ENCODE data around the gene ARID3A. TPM values are rescaled to one million over a fixed set of nuclear protein-coding genes. Genes with fewer than 3 reads are reported as not detected.

ARID3A gene
- total RNA-seq, 1 experiment from 2014 or later: 116 TPM

GRCh38 chr19:1013218-1013617 lies 87.4 kb downstream of the ARID3A start:
- Mint-ChIP-seq H3K4me3 (no peak overlapping the region), H3K36me3 (no peaks in the 10 kb centered on the region; the same call in 1 of the 2 replicates)
- POLR2A ChIA-PET: interaction anchor here (0.8 kb wide), 1 partner anchor 17 kb away, joined by 3 read pairs; no protein-coding TSS in a partner anchor

DNA sequence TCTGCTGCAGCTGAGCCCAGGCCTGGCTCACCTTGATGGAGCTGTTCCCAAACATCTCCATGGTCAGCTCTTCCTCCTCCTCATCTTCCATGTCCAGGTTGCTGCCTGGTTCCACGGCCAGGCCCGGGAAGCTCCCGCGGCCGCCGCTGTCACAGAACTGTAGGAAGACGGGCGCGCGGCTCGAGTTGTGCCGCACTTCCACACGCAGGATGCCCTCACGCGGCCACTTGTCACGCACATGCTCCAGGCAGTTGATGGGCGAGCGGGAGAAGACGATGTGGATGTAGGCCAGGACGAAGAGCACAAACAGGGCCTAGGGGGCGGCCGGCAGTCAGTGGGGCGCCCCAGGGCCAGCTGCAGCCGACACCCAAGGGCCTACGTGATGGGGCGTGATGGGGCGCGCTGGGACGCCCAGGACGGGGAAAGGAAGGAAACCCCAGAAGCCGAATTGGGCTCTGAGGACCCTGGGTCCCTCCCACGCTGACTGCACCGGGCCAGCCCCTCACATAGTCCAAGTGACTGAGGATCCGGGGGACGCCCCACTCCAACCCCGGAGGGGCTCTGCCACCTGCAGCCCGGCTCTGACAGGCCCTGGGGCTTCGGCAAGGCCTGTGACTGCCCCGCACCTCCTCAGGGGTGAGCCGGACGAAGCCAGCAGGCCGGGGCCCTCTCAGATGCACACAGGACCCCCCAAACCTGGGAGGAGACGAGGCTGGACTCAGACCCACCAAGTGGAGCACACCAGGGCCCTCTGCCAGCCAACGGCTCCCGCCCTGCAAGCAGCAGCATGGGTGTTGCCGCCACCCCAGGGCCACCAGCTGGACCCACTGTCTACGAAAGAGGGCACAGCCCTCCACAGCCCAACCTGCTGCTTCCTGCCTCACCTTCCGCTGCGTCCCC lies 88.6 kb downstream of the ARID3A start:
- Mint-ChIP-seq H3K27ac (peak overlapping the region; percentile 88; the same call in 1 of the 2 replicates), H3K4me1 (peaks cover 28% of the 10 kb centered on the region), H3K27me3 (ENCODE audit: low read depth) (no peaks in the 10 kb centered on the region; the same call in 1 of the 2 replicates), H3K4me3 (no peak overlapping the region), H3K36me3 (no peaks in the 10 kb centered on the region; the same call in 1 of the 2 replicates), H3K9me3 (no peaks in the 10 kb centered on the region)
- POLR2A ChIA-PET: interaction anchor here (0.8 kb wide), 1 partner anchor 18 kb away, joined by 3 read pairs; no protein-coding TSS in a partner anchor
- no peak for TF ChIP-seq NR1H2 (CRISPR knock-in tag; IDR thresholded peaks at IDR 0.05)
- TF ChIP-seq, protein P1, sequence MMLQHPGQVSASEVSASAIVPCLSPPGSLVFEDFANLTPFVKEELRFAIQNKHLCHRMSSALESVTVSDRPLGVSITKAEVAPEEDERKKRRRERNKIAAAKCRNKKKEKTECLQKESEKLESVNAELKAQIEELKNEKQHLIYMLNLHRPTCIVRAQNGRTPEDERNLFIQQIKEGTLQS (CRISPR knock-in tag; conservative IDR thresholded peaks at IDR 0.05): 0 out of 2 replicates have a peak, but pooled peaks have one; percentile 23
- DNase-seq (ENCODE audit: low spot score) (no peak), ATAC-seq (no peak)
- CTCF ChIA-PET: no interaction called here

More at GRCh38 chr19:1013218-1013617, 87.4 kb downstream of the ARID3A start:
- no peak for TF ChIP-seq ZNF532 (CRISPR knock-in tag; IDR thresholded peaks at IDR 0.05; ENCODE audit: borderline replicate concordance)
- no peak for TF ChIP-seq CREM (CRISPR knock-in tag; IDR thresholded peaks at IDR 0.05)
- TF ChIP-seq FOXP4 (CRISPR knock-in tag; IDR thresholded peaks at IDR 0.05): 0 out of 2 replicates have a peak, but pooled peaks have one; percentile 31
- no peak for TF ChIP-seq ZNF416 (CRISPR knock-in tag; IDR thresholded peaks at IDR 0.05)
- Mint-ChIP-seq H3K27me3 (ENCODE audit: low read depth) (no peaks in the 10 kb centered on the region; the same call in 1 of the 2 replicates), H3K4me1 (peaks cover 21% of the 10 kb centered on the region), H3K9me3 (no peaks in the 10 kb centered on the region), H3K27ac (no peak overlapping the region)
- ATAC-seq: no peak
- DNase-seq (ENCODE audit: low spot score): no peak
- CTCF ChIA-PET: no interaction called here

DNA sequence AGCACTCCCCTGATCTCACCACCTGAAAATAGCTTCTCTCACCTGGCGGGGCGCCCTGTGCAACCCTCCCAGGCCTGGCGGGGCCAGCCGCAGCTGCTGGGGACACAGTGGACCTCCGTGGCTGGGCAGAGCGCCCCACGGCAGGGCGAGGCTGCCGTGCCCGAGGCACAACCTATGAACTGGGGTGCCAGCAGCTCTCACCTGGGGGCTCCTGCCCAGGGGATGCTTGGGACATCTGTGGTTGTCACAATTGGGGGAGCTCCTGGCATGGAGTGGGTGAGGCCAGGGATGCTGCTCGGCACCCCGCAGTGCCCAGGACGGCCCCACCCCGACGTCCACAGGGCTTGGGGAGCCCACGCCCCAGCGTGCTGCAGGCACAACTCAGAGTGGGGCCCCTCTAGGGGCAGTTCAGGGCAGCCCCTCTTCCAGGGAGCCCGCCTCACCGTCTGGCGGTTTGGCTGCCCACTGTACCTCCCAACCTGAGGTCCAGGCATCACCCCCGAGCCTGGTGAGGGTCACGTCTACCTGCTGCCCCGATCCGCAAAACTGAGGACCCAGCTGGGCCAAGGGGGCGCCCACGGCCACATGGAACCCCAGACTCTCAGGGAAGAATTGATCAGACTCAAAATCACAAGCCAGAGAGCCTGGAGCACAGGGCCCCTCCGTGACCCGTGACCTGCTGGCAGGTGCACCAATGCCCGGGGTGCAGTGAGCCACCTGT lies 89.4 kb downstream of the ARID3A start:
- ATAC-seq (no peak), DNase-seq (ENCODE audit: low spot score) (no peak)
- POLR2A ChIA-PET: interaction anchor here (1.0 kb wide), 1 partner anchor 11 kb away, joined by 4 read pairs; the partner anchor contains the start of gene CNN2
- H3K27ac Mint-ChIP-seq: no peak overlapping the region
- no peak overlapping the region for H3K4me3 Mint-ChIP-seq
- H3K36me3 Mint-ChIP-seq: no peaks in the 10 kb centered on the region; the same call in 1 of the 2 replicates
- no peaks in the 10 kb centered on the region for H3K9me3 Mint-ChIP-seq
- CTCF ChIA-PET: interaction anchor here (0.6 to 1.5 kb wide), 2 partner anchors 50 to 437 kb away, joined by 3 to 5 read pairs; no protein-coding TSS in a partner anchor
- peaks cover 28% of the 10 kb centered on the region for H3K4me1 Mint-ChIP-seq
- no peaks in the 10 kb centered on the region; the same call in 1 of the 2 replicates for H3K27me3 Mint-ChIP-seq (ENCODE audit: low read depth)
- TF ChIP-seq JUN (CRISPR knock-in tag; IDR thresholded peaks at IDR 0.05) (no peak), CTCF (IDR thresholded peaks at IDR 0.05) (no peak), ZNF138 (CRISPR knock-in tag; conservative IDR thresholded peaks at IDR 0.05) (no peak), CREB1 (CRISPR knock-in tag; IDR thresholded peaks at IDR 0.05) (no peak), MXD4 (CRISPR knock-in tag; IDR thresholded peaks at IDR 0.05; ENCODE audit: borderline replicate concordance) (no peak), ESRRA (CRISPR knock-in tag; IDR thresholded peaks at IDR 0.05; ENCODE audit: borderline replicate concordance) (no peak), SMAD3 (CRISPR knock-in tag; IDR thresholded peaks at IDR 0.05; ENCODE audit: borderline replicate concordance) (no peak), NFE2L1 (CRISPR knock-in tag; IDR thresholded peaks at IDR 0.05) (no peak), CREM (CRISPR knock-in tag; IDR thresholded peaks at IDR 0.05) (no peak), TEAD4 (CRISPR knock-in tag; IDR thresholded peaks at IDR 0.05) (no peak), JAZF1 (CRISPR knock-in tag; IDR thresholded peaks at IDR 0.05) (no peak)
- TF ChIP-seq, protein P1 (CRISPR knock-in tag; conservative IDR thresholded peaks at IDR 0.05): no peak
- TF ChIP-seq, protein P2, sequence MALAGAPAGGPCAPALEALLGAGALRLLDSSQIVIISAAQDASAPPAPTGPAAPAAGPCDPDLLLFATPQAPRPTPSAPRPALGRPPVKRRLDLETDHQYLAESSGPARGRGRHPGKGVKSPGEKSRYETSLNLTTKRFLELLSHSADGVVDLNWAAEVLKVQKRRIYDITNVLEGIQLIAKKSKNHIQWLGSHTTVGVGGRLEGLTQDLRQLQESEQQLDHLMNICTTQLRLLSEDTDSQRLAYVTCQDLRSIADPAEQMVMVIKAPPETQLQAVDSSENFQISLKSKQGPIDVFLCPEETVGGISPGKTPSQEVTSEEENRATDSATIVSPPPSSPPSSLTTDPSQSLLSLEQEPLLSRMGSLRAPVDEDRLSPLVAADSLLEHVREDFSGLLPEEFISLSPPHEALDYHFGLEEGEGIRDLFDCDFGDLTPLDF (CRISPR knock-in tag; IDR thresholded peaks at IDR 0.05): no peak

Data from WTC11 (cell line).